ENCODE measurements around the gene PLEKHM3.

The PLEKHM3 gene

GRCh38 chr2:208025037-208025813 lies at the start of gene PLEKHM3:
Gene PLEKHM3 (minus strand): TSS chr2:208025527. CDS start chr2:208001639, 23,888 bp downstream.
- DNase-seq = peak; percentile 76

- no peak for DNase-seq
Measured at GRCh38 chr2:208074610-208075356, 49.5 kb upstream of the PLEKHM3 start.

- DNase-seq = peak; percentile 35
Measured at GRCh38 chr2:208072250-208072892, 47.0 kb upstream of the PLEKHM3 start.

- no peak for DNase-seq
Measured at GRCh38 chr2:208069186-208069585, 43.9 kb upstream of the PLEKHM3 start.

- DNase-seq = no peak
Measured at GRCh38 chr2:208066016-208066415, 40.7 kb upstream of the PLEKHM3 start.

- no peak for DNase-seq
Measured at GRCh38 chr2:208065476-208065875, 40.1 kb upstream of the PLEKHM3 start.

GRCh38 chr2:208064220-208064961 lies 39.1 kb upstream of the PLEKHM3 start:
- no peak for DNase-seq

GRCh38 chr2:208062961-208063360 lies 37.6 kb upstream of the PLEKHM3 start:
- DNase-seq = no peak

GRCh38 chr2:208062113-208062512 lies 36.8 kb upstream of the PLEKHM3 start:
- no peak for DNase-seq

- no peak for DNase-seq
Measured at GRCh38 chr2:208057108-208057507, 31.8 kb upstream of the PLEKHM3 start.

- no peak for DNase-seq
Measured at GRCh38 chr2:208049441-208049840, 24.1 kb upstream of the PLEKHM3 start.

- no peak for DNase-seq
Measured at GRCh38 chr2:208049006-208049405, 23.7 kb upstream of the PLEKHM3 start.

GRCh38 chr2:208047840-208048239 lies 22.5 kb upstream of the PLEKHM3 start:
- no peak for DNase-seq

- DNase-seq = no peak
Measured at GRCh38 chr2:208046686-208047085, 21.4 kb upstream of the PLEKHM3 start.

GRCh38 chr2:208042450-208042849 lies 17.1 kb upstream of the PLEKHM3 start:
- DNase-seq = no peak

GRCh38 chr2:208042041-208042440 lies 16.7 kb upstream of the PLEKHM3 start:
- no peak for DNase-seq

- DNase-seq = peak; percentile 61
Measured at GRCh38 chr2:208040199-208041171, 15.2 kb upstream of the PLEKHM3 start.

- no peak for DNase-seq
Measured at GRCh38 chr2:208039376-208040110, 14.2 kb upstream of the PLEKHM3 start.

- no peak for DNase-seq
Measured at GRCh38 chr2:208037564-208038487, 12.5 kb upstream of the PLEKHM3 start.

- DNase-seq = no peak
Measured at GRCh38 chr2:208036357-208036756, 11.0 kb upstream of the PLEKHM3 start.
